Measurements from ENCODE around the gene INO80D. TPM values are rescaled to one million over a fixed set of nuclear protein-coding genes. Genes with fewer than 3 reads are reported as not detected.
A peak's percentile ranks its signal among the peaks of the same experiment; 100 is the strongest.

INO80D gene
- total RNA-seq, 1 donor from 2014 or later, result 21.1 TPM

DNA sequence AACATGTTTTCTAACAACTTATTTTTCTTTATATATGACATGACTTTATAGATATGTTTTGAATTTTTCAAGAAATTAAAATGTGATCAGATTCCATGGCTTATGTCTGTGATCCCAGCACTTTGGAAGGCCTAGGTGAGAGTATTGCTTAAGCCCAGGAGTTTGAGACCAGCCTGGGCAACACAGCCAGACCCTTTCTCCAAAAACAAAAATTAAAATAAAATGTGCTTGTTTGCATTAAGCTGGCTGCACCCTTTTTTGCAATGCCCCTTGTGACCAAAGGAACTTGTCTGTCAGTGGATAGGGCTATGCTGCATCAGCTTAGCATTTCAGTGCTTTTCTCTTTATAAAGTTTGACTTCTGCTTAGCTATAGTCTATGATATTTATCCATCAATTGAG, 2.3 kb upstream of the INO80D start:
- Mint-ChIP-seq H3K4me3 (ENCODE audit: unreplicated experiment) (peak overlapping the region; percentile 73), H3K9me3 (ENCODE audit: unreplicated experiment) (no peaks in the 10 kb centered on the region), H3K27ac (ENCODE audit: unreplicated experiment) (no peak overlapping the region), H3K36me3 (ENCODE audit: low read depth, unreplicated experiment) (peaks cover 3% of the 10 kb centered on the region), H3K27me3 (ENCODE audit: low read depth, unreplicated experiment) (no peaks in the 10 kb centered on the region), H3K4me1 (ENCODE audit: low read depth, unreplicated experiment) (no peaks in the 10 kb centered on the region)
- Histone ChIP-seq H3K4me2 (ENCODE audit: low read length) (no peak overlapping the region), H2AFZ (ENCODE audit: low read depth, low read length) (no peak overlapping the region), H3K9ac (ENCODE audit: low read length) (no peak overlapping the region), H3K9me3 (ENCODE audit: insufficient read depth, low read depth, low read length) (no peaks in the 10 kb centered on the region), H3K4me1 (ENCODE audit: insufficient read depth, low read length) (peaks cover 8% of the 10 kb centered on the region), H4K20me1 (ENCODE audit: insufficient read depth, low read length) (peaks cover 5% of the 10 kb centered on the region), H3K79me2 (ENCODE audit: insufficient read depth, low read length) (peaks cover 47% of the 10 kb centered on the region), H3K27ac (ENCODE audit: low read depth, low read length) (no peak overlapping the region), H3K36me3 (ENCODE audit: insufficient read depth, low read length) (peaks cover 2% of the 10 kb centered on the region), H3K4me3 (ENCODE audit: insufficient read depth, low read depth, low read length) (no peak overlapping the region), H3K27me3 (ENCODE audit: insufficient read depth, low read length) (no peaks in the 10 kb centered on the region)
- FAIRE-seq (no peak), DNase-seq (ENCODE audit: low read depth) (no peak)
- TF ChIP-seq EZH2 (IDR thresholded peaks at IDR 0.05; ENCODE audit: insufficient read depth, low read length), result no peak
- TF ChIP-seq, protein P1, sequence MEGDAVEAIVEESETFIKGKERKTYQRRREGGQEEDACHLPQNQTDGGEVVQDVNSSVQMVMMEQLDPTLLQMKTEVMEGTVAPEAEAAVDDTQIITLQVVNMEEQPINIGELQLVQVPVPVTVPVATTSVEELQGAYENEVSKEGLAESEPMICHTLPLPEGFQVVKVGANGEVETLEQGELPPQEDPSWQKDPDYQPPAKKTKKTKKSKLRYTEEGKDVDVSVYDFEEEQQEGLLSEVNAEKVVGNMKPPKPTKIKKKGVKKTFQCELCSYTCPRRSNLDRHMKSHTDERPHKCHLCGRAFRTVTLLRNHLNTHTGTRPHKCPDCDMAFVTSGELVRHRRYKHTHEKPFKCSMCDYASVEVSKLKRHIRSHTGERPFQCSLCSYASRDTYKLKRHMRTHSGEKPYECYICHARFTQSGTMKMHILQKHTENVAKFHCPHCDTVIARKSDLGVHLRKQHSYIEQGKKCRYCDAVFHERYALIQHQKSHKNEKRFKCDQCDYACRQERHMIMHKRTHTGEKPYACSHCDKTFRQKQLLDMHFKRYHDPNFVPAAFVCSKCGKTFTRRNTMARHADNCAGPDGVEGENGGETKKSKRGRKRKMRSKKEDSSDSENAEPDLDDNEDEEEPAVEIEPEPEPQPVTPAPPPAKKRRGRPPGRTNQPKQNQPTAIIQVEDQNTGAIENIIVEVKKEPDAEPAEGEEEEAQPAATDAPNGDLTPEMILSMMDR (IDR thresholded peaks at IDR 0.05; ENCODE audit: insufficient read depth, low read depth, low read length), result no peak

DNA sequence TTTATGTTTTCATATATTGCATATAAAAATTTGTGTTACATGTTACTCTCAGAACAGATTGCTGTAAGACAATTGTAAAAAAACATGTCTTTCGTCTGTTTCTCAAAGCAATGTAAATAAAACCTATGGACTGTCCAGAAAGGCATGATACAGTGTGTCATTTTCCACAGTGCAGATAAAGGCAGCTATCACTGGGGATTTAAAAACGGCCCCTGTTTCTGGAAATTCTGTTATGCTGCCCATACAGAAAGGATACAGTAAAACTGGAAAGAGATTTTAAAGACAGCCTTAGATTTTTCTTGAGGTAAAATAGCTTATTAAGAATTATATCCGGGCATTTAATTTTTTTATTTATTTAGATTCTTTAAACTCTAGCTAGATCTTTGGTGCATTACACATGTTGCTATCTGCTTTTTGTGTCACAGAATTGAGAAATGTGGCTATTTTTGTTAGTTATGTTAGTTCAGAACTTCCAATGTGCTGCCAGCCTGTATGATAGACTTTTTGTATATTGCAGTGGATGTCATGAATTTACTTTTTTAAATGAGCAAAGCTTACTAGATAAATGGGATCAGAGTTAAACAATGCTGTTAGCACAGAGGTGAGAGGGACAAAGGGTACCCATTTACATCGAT, 859 bp upstream of the INO80D start:
- Mint-ChIP-seq H3K4me3 (ENCODE audit: unreplicated experiment) (peak overlapping the region; percentile 99), H3K27me3 (ENCODE audit: low read depth, unreplicated experiment) (no peaks in the 10 kb centered on the region), H3K4me1 (ENCODE audit: low read depth, unreplicated experiment) (no peaks in the 10 kb centered on the region), H3K9me3 (ENCODE audit: unreplicated experiment) (no peaks in the 10 kb centered on the region), H3K36me3 (ENCODE audit: low read depth, unreplicated experiment) (peaks cover 3% of the 10 kb centered on the region), H3K27ac (ENCODE audit: unreplicated experiment) (peak overlapping the region; percentile 70)
- H3K27ac ChIP-seq (ENCODE audit: low read depth, low read length), result peak overlapping the region; percentile 97
- H3K4me1 ChIP-seq (ENCODE audit: insufficient read depth, low read length), result peaks cover 8% of the 10 kb centered on the region
- no peak for FAIRE-seq
- H3K9me3 ChIP-seq (ENCODE audit: insufficient read depth, low read depth, low read length), result no peaks in the 10 kb centered on the region
- no peaks in the 10 kb centered on the region for H3K27me3 ChIP-seq (ENCODE audit: insufficient read depth, low read length)
- peaks cover 2% of the 10 kb centered on the region for H3K36me3 ChIP-seq (ENCODE audit: insufficient read depth, low read length)
- no peak for DNase-seq (ENCODE audit: low read depth)
- no peak overlapping the region for H2AFZ ChIP-seq (ENCODE audit: low read depth, low read length)
- H3K4me3 ChIP-seq (ENCODE audit: insufficient read depth, low read depth, low read length), result peak overlapping the region; percentile 98
- H3K79me2 ChIP-seq (ENCODE audit: insufficient read depth, low read length), result peaks cover 60% of the 10 kb centered on the region
- peaks cover 9% of the 10 kb centered on the region for H4K20me1 ChIP-seq (ENCODE audit: insufficient read depth, low read length)
- H3K4me2 ChIP-seq (ENCODE audit: low read length), result peak overlapping the region; percentile 98
- TF ChIP-seq EZH2 (IDR thresholded peaks at IDR 0.05; ENCODE audit: insufficient read depth, low read length), result no peak
- TF ChIP-seq, protein P1 (IDR thresholded peaks at IDR 0.05; ENCODE audit: insufficient read depth, low read depth, low read length), result no peak
- H3K9ac ChIP-seq (ENCODE audit: low read length), result peak overlapping the region; percentile 100

All from astrocyte (in vitro differentiated cells and primary cell).